ENCODE measurements around the gene ATG9A.

The ATG9A gene

DNA sequence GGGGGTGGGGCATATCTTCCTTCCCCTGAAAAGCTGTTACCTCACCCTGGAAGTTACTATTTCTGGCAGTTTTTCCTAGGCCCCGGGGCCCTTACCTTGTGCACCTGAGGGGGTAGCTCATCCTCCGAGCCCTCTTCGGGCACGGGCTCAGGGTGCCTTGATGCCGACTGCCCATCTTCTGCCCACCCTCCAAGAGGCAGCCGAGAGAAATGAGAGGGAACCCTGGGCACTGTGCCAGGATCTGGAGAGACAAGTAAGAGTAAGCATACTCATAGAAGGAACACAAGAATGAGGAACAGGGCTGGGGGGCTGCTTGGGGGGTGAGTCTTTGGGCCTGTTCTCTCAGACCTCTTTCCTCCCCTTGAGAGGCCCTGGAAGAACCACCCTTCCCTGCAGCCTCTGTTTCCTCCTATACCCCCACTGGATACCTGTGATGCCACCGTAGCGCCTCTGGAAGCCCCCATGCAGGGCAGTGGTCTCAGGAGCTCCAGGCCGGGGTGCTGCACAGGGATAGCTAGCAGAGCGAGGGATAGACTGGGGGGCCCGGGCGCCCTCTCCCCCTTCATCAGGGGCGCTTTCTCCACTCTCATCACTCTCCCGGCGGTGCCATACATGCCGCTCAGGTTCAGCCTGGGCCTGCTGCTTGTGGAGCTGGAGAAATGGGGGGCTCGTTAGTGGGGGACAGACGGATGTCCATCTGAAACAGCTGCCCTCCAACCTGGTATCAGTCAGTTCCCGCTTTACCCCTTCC lies 8.6 kb downstream of the ATG9A start:
- peaks cover 12% of the 10 kb centered on the region for H3K4me1 ChIP-seq
- H3K36me3 ChIP-seq (ENCODE audit: control insufficient read depth, insufficient read depth, low read length) = no peaks in the 10 kb centered on the region
- H3K9me3 ChIP-seq (ENCODE audit: control insufficient read depth, low read length) = no peaks in the 10 kb centered on the region
- no peaks in the 10 kb centered on the region for H3K79me2 ChIP-seq
- H3K27me3 ChIP-seq (ENCODE audit: control insufficient read depth, insufficient read depth, low read length) = no peaks in the 10 kb centered on the region
- H3K4me3 ChIP-seq (ENCODE audit: low read depth, low read length) = no peak overlapping the region
- no peak overlapping the region for H3K4me2 ChIP-seq (ENCODE audit: low read length)
- TF ChIP-seq, protein P1, sequence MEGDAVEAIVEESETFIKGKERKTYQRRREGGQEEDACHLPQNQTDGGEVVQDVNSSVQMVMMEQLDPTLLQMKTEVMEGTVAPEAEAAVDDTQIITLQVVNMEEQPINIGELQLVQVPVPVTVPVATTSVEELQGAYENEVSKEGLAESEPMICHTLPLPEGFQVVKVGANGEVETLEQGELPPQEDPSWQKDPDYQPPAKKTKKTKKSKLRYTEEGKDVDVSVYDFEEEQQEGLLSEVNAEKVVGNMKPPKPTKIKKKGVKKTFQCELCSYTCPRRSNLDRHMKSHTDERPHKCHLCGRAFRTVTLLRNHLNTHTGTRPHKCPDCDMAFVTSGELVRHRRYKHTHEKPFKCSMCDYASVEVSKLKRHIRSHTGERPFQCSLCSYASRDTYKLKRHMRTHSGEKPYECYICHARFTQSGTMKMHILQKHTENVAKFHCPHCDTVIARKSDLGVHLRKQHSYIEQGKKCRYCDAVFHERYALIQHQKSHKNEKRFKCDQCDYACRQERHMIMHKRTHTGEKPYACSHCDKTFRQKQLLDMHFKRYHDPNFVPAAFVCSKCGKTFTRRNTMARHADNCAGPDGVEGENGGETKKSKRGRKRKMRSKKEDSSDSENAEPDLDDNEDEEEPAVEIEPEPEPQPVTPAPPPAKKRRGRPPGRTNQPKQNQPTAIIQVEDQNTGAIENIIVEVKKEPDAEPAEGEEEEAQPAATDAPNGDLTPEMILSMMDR (IDR thresholded peaks at IDR 0.05) = no peak
- H2AFZ ChIP-seq = no peak overlapping the region
- no peak overlapping the region for H3K9ac ChIP-seq
- H3K27ac ChIP-seq = no peak overlapping the region

DNA sequence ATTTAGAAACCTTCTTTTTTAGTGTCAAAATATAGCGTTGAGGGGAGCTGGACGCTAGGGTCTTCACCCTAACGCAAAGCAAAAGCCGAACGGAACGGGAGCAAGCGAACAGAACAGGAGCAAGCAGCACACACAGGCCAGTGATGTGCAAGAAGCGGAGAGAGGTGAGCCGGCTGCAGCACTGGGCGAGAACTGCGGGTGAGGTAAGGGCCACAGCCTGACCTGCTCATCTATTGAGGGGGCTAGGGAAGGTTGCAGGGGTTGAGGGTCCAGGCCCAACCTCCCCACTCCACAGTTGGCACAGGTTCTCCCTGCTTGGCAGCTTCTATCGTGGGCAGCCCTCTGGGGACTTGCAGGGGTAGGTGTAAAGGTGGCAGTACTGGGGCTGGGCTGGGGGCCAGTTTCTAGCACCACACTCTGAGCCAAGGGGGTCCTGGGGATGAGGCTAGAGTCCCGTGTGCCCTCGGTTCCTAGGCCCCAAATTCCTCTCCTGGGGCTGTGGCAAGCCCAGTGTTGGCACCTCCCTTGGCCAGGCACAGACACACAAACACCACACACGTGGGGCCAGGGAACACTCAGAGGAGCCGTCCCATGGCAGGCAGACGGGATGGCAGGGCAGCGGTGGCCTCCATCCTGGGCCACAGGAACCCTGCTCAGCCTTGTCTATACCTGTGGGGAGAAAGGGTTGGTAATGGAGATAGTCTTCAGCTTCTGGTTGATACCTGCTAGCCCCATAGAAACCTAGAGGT lies 9.5 kb downstream of the ATG9A start:
- Histone ChIP-seq H3K9ac (no peak overlapping the region), H3K4me3 (ENCODE audit: low read depth, low read length) (no peak overlapping the region), H3K79me2 (no peaks in the 10 kb centered on the region), H3K36me3 (ENCODE audit: control insufficient read depth, insufficient read depth, low read length) (no peaks in the 10 kb centered on the region), H3K9me3 (ENCODE audit: control insufficient read depth, low read length) (no peaks in the 10 kb centered on the region), H3K27me3 (ENCODE audit: control insufficient read depth, insufficient read depth, low read length) (no peaks in the 10 kb centered on the region), H3K27ac (no peak overlapping the region), H3K4me2 (ENCODE audit: low read length) (no peak overlapping the region), H3K4me1 (peaks cover 12% of the 10 kb centered on the region), H2AFZ (no peak overlapping the region)
- TF ChIP-seq, protein P1 (IDR thresholded peaks at IDR 0.05) = no peak

DNA sequence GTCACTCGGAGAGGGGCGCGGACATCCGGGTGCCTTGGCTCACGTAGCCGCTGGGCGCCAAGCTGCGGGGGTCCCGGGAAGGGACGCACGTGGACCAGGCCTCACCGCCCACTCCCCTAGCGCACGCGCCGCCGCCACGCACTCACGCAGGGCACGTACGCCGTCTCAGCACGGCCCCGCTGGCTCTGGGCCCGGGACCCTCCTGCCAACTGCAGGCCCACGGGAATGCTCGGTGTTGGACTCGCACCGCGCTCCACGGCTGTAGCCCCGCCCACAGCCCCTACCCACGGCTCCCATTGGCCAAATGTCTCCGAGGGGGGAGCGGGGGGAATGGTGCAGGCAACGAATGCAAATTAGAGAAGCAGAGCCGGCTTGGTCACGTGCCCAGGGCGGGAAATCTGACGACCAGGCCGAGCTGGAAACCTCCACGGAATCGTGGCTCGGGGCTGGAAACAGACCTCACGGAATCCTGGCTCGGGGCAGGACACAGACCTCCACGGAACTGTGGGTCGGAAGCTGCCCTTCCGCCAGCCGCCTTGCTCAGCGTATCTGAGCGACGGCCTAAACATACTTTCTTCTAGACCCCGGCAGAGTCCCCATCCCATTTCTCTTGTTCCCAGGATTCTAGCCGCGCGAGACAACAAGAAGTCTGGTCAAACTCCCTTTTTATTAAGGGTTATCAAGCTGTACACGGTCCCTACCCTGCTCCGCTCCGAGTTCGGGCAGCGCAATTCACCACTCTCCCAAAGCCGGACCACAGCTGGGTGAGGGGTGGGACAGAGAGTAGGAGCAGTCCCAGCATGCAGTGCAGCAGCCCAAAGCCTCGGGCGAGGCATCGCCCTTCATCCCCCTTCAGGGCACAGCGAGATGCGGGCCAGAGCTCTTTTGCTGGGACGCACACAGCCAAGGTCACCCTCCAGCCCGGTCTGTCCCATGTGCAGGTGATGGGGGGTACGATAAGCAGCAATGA lies 10.4 kb downstream of the ATG9A start, which contains the start of gene ABCB6:
Gene ABCB6 (minus strand): TSS at position 227 of the 970 bp plus-strand sequence. CDS start 285 bp downstream, outside the sequence.
- peak within 1 kb of the TSS; percentile 24 for H3K9ac ChIP-seq
- H3K9me3 ChIP-seq (ENCODE audit: control insufficient read depth, low read length) = no peaks in the 10 kb centered on the region
- H3K27ac ChIP-seq = peak within 1 kb of the TSS; percentile 83
- peaks cover 12% of the 10 kb centered on the region for H3K4me1 ChIP-seq
- H3K4me3 ChIP-seq (ENCODE audit: low read depth, low read length) = peak within 1 kb of the TSS; percentile 66
- no peaks in the 10 kb centered on the region for H3K79me2 ChIP-seq
- no peaks in the 10 kb centered on the region for H3K27me3 ChIP-seq (ENCODE audit: control insufficient read depth, insufficient read depth, low read length)
- no peaks in the 10 kb centered on the region for H3K36me3 ChIP-seq (ENCODE audit: control insufficient read depth, insufficient read depth, low read length)
- TF ChIP-seq, protein P1 (IDR thresholded peaks at IDR 0.05) = no peak
- H2AFZ ChIP-seq = peak within 1 kb of the TSS; percentile 86
- H3K4me2 ChIP-seq (ENCODE audit: low read length) = peak within 1 kb of the TSS; percentile 91

DNA sequence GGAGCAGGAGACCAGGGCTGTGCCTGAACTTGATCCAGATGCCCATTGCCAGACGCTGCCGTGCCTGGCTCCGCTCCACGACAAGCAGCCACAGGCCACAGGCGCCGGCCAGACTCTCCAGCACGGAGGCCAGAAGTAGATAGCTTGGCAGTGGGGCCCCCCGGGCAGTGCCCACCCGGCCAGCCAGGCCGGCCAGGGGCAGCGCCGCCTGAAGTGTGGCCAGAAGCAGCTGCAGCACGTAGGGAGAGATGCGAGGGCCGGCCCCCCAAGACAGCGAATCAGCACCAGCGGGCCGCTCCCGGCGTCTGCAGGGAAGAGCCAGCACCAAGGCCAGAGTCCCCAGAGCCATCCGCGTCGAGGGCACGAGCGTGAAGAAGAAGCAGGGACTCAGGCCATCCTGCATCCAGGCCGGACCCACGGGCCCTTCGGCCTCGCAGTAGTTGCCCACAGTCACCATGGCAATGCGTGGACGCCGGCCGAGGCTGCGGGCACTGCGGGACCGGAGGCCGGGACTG lies 11.2 kb downstream of the ATG9A start:
- H3K27ac ChIP-seq = peak overlapping the region; percentile 83
- peak overlapping the region; percentile 91 for H3K4me2 ChIP-seq (ENCODE audit: low read length)
- H3K4me3 ChIP-seq (ENCODE audit: low read depth, low read length) = peak overlapping the region; percentile 66
- no peaks in the 10 kb centered on the region for H3K36me3 ChIP-seq (ENCODE audit: control insufficient read depth, insufficient read depth, low read length)
- no peaks in the 10 kb centered on the region for H3K9me3 ChIP-seq (ENCODE audit: control insufficient read depth, low read length)
- H3K27me3 ChIP-seq (ENCODE audit: control insufficient read depth, insufficient read depth, low read length) = no peaks in the 10 kb centered on the region
- H3K9ac ChIP-seq = peak overlapping the region; percentile 24
- peak overlapping the region; percentile 86 for H2AFZ ChIP-seq
- H3K79me2 ChIP-seq = no peaks in the 10 kb centered on the region
- peaks cover 12% of the 10 kb centered on the region for H3K4me1 ChIP-seq
- TF ChIP-seq, protein P1 (IDR thresholded peaks at IDR 0.05) = no peak
